Activated T-cell treated with anti-CD3 and anti-CD28 coated beads, Interleukin-2, amount 50 U/mL, for 72 hours (primary cell): ENCODE measurements around the gene TYMS. TPM values are rescaled to one million over a fixed set of nuclear protein-coding genes. Genes with fewer than 3 reads are reported as not detected.
A peak's percentile ranks its signal among the peaks of the same experiment; 100 is the strongest.

Source experiments
- ATAC-seq, 2 donors: fragments of 150-1000 bp; cut with Tn5 transposase; replicated peaks in 1 of 2; 2 replicates each; pipeline ENCODE4 v1.10.0; 2021; ENCODE audit warnings: moderate library complexity in 2 of 2, mild to moderate bottlenecking in 1 of 2
- DNase-seq, 2 donors: peaks; one replicate each; pipeline ENCODE4 v3.0.0; 2021 to 2022; ENCODE audit warnings: mixed read lengths in 1 of 2
- H3K27ac Mint-ChIP-seq: one replicate; pipeline ENCODE4 v1.8.0; 2022; ENCODE audit warnings: mild to moderate bottlenecking, moderate library complexity, mixed read lengths
- H3K27me3 Mint-ChIP-seq: one replicate; pipeline ENCODE4 v1.8.0; 2022; ENCODE audit warnings: low read depth, mixed read lengths
- H3K36me3 Mint-ChIP-seq, 2 donors: one replicate each; pipeline ENCODE4 v1.8.0; 2022; ENCODE audit warnings: mixed read lengths in 2 of 2, mild to moderate bottlenecking in 1 of 2; ENCODE audit not compliant: insufficient read depth in 2 of 2
- H3K4me1 Mint-ChIP-seq: one replicate; pipeline ENCODE4 v1.8.0; 2022; ENCODE audit warnings: low read depth, mixed read lengths
- H3K4me3 Mint-ChIP-seq, 2 donors: one replicate each; pipeline ENCODE4 v1.8.0; 2022; ENCODE audit warnings: mild to moderate bottlenecking in 2 of 2, mixed read lengths in 2 of 2, moderate library complexity in 2 of 2
- H3K9me3 Mint-ChIP-seq, 2 donors: one replicate each; pipeline ENCODE4 v1.8.0; 2022; ENCODE audit warnings: mixed read lengths in 2 of 2
- total RNA-seq, 2 donors: library from RNA; stranded (reverse); gene quantifications; one replicate each; pipeline ENCODE4 v1.2.3, GENCODE V29; 2022

TYMS gene
- total RNA-seq = 100 to 1,000 TPM; 163 to 236 TPM

GRCh38 chr18:657311-658000, at the start of gene TYMS:
TYMS (plus strand) TSS chr18:657653; CDS start chr18:657743, 90 bp downstream.
- Mint-ChIP-seq H3K4me3 (peak within 1 kb of the TSS; percentile 90 to 91), H3K27me3 (peaks cover 24% of the 10 kb centered on the region), H3K27ac (peak within 1 kb of the TSS; percentile 51), H3K4me1 (peaks cover 35% of the 10 kb centered on the region), H3K9me3 (peaks cover 2% of the 10 kb centered on the region in 2 donors), H3K36me3 (peaks cover 18 to 34% of the 10 kb centered on the region in 2 donors)
- ATAC-seq = peak; percentile 65
- DNase-seq = peak; percentile 61 to 66

- Mint-ChIP-seq H3K36me3 (no peaks in the 10 kb centered on the region), H3K27ac (no peak overlapping the region), H3K4me1 (no peaks in the 10 kb centered on the region), H3K4me3 (no peak overlapping the region), H3K27me3 (peaks cover 2% of the 10 kb centered on the region), H3K9me3 (no peaks in the 10 kb centered on the region)
- DNase-seq (no peak), ATAC-seq (no peak)
Observed at GRCh38 chr18:607930-608329, 49.5 kb upstream of the TYMS start.

DNA sequence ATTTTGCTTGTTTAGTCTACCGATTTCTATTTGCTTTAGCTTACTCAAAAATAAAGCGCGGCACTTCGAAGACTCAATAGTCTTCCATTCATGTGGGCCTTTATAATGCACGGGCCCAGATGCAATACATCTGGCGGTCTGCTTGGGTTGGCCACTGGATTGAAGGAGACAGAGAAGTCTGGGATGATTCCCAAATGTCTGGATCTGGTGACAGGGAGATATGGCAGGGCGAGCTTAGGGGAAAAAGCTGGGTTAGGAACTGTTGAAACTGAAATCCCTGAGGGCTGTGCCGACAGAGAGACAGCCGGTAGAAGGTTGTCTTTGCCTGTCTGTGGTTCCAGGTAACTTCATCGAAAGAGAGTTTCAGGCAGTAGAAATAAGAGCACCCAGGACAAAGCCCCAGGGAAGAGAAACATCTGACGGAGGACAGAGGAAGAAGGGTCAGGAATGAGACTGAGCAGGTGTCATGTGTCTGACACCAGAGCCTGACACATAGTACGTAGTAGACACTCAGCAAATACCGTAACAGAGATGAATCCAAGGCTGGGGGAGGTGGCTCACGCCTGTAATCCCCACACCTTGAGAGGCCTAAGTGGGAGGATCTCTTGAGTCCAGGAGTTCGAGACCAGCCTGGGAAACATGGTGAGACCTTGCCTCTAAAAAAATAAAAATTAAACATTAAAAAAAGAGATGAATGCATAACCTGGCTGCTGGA, 47.1 kb upstream of the TYMS start:
- Mint-ChIP-seq H3K9me3 (no peaks in the 10 kb centered on the region), H3K4me3 (no peak overlapping the region), H3K27ac (no peak overlapping the region), H3K27me3 (no peaks in the 10 kb centered on the region), H3K4me1 (no peaks in the 10 kb centered on the region), H3K36me3 (no peaks in the 10 kb centered on the region)
- DNase-seq (no peak), ATAC-seq (no peak)

- H3K4me1 Mint-ChIP-seq = no peaks in the 10 kb centered on the region
- H3K27me3 Mint-ChIP-seq = no peaks in the 10 kb centered on the region
- H3K4me3 Mint-ChIP-seq = no peak overlapping the region
- ATAC-seq (no peak), DNase-seq (no peak)
- H3K36me3 Mint-ChIP-seq = no peaks in the 10 kb centered on the region
- H3K9me3 Mint-ChIP-seq = no peaks in the 10 kb centered on the region
- H3K27ac Mint-ChIP-seq = no peak overlapping the region
Observed at GRCh38 chr18:612156-612555, 45.3 kb upstream of the TYMS start.

DNA sequence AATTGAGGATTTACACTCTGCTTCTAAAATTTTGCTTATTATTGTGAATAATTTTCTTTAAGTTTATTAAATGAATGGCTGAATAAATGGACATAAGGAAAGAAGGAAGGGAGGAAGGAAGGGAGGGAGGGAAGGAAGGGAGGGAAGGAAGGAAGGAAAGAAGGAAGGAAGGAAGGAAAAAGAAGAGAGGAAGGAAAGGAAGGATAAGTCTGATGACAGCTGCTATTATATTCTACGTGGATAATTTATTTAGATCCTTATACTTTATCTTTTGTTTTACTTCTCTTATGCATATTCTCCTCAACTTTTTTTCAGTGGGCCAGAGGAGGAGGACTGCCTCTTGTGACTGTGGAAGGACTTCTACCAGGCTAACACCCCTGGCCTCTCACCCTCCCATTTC, 43.3 kb upstream of the TYMS start:
- no peak for DNase-seq
- no peaks in the 10 kb centered on the region for H3K36me3 Mint-ChIP-seq
- no peak for ATAC-seq
- H3K9me3 Mint-ChIP-seq = no peaks in the 10 kb centered on the region
- H3K27ac Mint-ChIP-seq = no peak overlapping the region
- no peaks in the 10 kb centered on the region for H3K4me1 Mint-ChIP-seq
- H3K27me3 Mint-ChIP-seq = no peaks in the 10 kb centered on the region
- H3K4me3 Mint-ChIP-seq = no peak overlapping the region

GRCh38 chr18:615092-615521, 42.3 kb upstream of the TYMS start:
- Mint-ChIP-seq H3K36me3 (no peaks in the 10 kb centered on the region), H3K27me3 (no peaks in the 10 kb centered on the region), H3K9me3 (no peaks in the 10 kb centered on the region), H3K4me3 (no peak overlapping the region), H3K27ac (no peak overlapping the region), H3K4me1 (no peaks in the 10 kb centered on the region)
- DNase-seq (no peak), ATAC-seq (no peak)

GRCh38 chr18:615773-616172, 41.7 kb upstream of the TYMS start:
- DNase-seq (no peak), ATAC-seq (no peak)
- Mint-ChIP-seq H3K4me1 (no peaks in the 10 kb centered on the region), H3K36me3 (no peaks in the 10 kb centered on the region), H3K27ac (no peak overlapping the region), H3K9me3 (no peaks in the 10 kb centered on the region), H3K4me3 (no peak overlapping the region), H3K27me3 (no peaks in the 10 kb centered on the region)

DNA sequence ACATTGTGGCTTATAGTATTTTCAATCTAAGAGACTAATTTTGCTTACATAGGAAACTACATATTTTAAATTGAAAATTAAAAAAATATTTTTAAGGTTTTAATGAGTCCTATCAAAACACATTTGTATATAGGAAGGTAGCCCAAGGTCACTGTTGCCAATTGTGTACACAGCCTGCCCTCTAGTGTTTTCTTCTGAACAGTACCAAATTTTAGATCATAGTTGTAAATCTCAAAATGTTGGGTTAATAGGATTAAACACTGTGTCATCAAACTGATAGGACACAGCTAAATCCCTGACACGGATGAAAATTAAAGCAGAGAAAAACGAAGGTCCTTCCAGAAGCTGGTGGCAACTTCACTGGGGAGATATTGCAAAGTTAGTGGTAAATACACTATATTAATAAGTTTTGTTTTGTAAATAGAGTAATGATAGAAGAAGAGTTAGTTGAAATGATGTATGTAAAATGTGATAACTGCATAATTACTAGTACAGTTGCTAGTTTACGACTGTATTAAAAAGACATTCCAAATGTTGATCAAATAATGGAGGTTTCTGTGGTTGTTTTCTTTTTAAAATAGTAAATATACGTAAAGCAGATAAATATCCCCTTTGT, 41.0 kb upstream of the TYMS start:
- Mint-ChIP-seq H3K27ac (no peak overlapping the region), H3K4me1 (no peaks in the 10 kb centered on the region), H3K4me3 (no peak overlapping the region), H3K36me3 (no peaks in the 10 kb centered on the region), H3K9me3 (no peaks in the 10 kb centered on the region), H3K27me3 (no peaks in the 10 kb centered on the region)
- ATAC-seq (no peak), DNase-seq (no peak)

- peaks cover 5% of the 10 kb centered on the region for H3K27me3 Mint-ChIP-seq
- no peak overlapping the region for H3K4me3 Mint-ChIP-seq
- H3K4me1 Mint-ChIP-seq = no peaks in the 10 kb centered on the region
- no peaks in the 10 kb centered on the region for H3K9me3 Mint-ChIP-seq
- no peak for ATAC-seq
- DNase-seq = no peak
- no peaks in the 10 kb centered on the region for H3K36me3 Mint-ChIP-seq
- H3K27ac Mint-ChIP-seq = no peak overlapping the region
Observed at GRCh38 chr18:617970-618504, 39.4 kb upstream of the TYMS start.

DNA sequence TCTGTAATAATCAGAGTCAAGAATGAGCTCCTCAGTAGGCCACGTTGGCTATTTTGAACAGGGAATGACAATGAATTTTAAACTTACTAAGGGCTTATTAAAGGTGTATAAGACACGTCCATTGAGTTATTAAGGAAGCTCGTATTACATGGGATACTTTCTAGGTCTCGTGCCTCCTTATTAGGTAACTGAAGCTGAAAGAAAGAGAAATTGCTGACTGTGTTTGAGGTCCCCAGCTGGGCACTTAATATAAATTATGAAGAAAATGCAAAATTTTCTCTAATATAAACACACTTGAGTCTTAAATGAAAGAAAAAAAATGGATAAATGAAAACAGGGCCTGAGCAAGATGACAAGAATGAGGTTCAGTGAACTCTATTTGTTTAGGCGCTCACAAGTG, 38.8 kb upstream of the TYMS start:
- Mint-ChIP-seq H3K36me3 (no peaks in the 10 kb centered on the region), H3K4me1 (no peaks in the 10 kb centered on the region), H3K27ac (no peak overlapping the region), H3K27me3 (peaks cover 5% of the 10 kb centered on the region), H3K4me3 (no peak overlapping the region), H3K9me3 (no peaks in the 10 kb centered on the region)
- ATAC-seq = no peak
- no peak for DNase-seq

DNA sequence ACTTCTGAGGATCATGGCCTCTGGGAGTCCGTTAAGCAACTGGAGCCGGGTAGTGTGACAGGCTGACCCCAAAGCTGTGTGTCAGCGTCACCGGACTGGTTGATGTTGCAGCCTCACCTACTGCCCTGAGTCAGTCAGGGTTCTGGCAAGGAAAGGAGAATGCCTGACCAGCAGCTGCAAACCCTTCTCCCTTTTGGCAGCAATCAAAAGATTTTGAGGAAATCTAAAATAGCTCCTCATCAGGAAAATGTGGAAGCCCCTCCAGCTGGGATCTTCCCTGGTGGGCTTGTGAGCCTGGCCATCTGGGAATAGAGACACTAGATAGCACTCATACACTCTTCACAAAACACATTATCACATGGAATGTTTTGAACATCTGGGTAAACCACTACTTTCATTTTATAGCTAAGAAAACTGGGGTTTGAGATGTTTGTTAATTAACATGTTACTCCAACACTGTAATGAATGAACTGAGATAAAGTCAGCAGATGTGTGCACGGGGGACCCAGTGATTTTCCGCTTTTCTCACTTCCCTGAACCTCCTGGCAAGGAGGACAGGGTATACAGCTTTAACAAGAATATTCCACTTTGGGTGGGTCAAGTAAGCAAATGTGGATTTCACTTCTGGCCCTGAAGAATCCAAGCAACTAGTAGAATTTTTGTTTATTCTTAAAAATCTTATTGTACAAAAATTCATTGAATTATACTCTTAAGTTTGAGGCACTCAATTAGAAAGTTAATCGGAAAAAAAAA, 36.0 kb upstream of the TYMS start:
- no peak for DNase-seq
- no peaks in the 10 kb centered on the region for H3K4me1 Mint-ChIP-seq
- H3K9me3 Mint-ChIP-seq = no peaks in the 10 kb centered on the region
- H3K36me3 Mint-ChIP-seq = no peaks in the 10 kb centered on the region
- no peak overlapping the region for H3K4me3 Mint-ChIP-seq
- H3K27ac Mint-ChIP-seq = no peak overlapping the region
- ATAC-seq = no peak
- H3K27me3 Mint-ChIP-seq = peaks cover 11% of the 10 kb centered on the region

DNA sequence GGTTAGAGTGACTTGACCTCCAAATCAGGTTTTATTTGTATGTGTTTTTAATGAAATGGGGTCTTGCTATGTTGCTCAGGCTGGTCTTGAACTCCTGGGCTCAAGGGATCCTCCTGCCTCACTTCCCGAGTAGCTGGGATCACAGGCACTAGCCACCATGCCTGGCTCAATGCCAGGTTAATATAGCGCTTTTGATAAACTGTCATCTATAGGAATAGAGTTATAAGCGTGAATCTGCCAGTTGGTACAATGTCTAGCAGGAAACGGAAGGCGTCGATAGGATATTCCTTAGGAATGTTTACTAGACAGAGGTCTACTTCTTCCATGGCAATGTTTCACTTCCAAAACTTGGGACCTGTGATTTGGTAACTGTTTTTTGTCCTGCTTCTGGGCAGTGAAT, 35.2 kb upstream of the TYMS start:
- DNase-seq = no peak
- Mint-ChIP-seq H3K9me3 (no peaks in the 10 kb centered on the region), H3K27me3 (peaks cover 11% of the 10 kb centered on the region), H3K4me3 (no peak overlapping the region), H3K27ac (no peak overlapping the region), H3K4me1 (no peaks in the 10 kb centered on the region), H3K36me3 (no peaks in the 10 kb centered on the region)
- no peak for ATAC-seq
